K562 (cell line): Measurements from ENCODE around the gene CRIM1. TPM values are rescaled to one million over a fixed set of nuclear protein-coding genes. Genes with fewer than 3 reads are reported as not detected.

Experiments used
- ATAC-seq: fragments of 200-7000 bp; cut with Tn5 transposase; 3 replicates; pipeline ENCODE4 v1.9.1; 2020; ENCODE audit warnings: moderate library complexity
- BruUV-seq: library from RNA; stranded (reverse); fragments of 400-500 nt; replicated peaks from 2 replicates; lab custom pipeline; 2021; lab: Mats Ljungman, UMichigan
- CTCF ChIA-PET: fragments of 300-600 bp; formaldehyde crosslinking; extraction: SDS; loops from one replicate; lab custom pipeline; 2021; ENCODE audit warnings: low intra/inter-chr PET ratio; lab: Yijun Ruan, JAX
- POLR2A ChIA-PET: fragments of 300-600, 350-650 bp; sonication (Branson Sonifier 250); formaldehyde crosslinking; extraction: SDS; loops from one replicate; lab custom pipeline; 2021; ENCODE audit warnings: antibody characterized with exemption, inconsistent platforms; lab: Yijun Ruan, JAX
- DNase-seq, 4 experiments: peaks; one replicate each; pipeline versions ENCODE4 v3.0.0 to v3.0.0-alpha.2; 2011 to 2018; ENCODE audit warnings: low spot score in 3 of 4, mixed read lengths in 3 of 4; ENCODE audit errors: extremely low read depth in 1 of 4
- FAIRE-seq: peaks from 2 replicates; lab custom pipeline; 2011; peaks lifted over from hg19 to GRCh38; lab: Jason Lieb, UNC
- H2AFZ ChIP-seq: 2 replicates; pipeline ENCODE4 v1.6.0; 2011; ENCODE audit warnings: low read depth, low read length, control low read depth, inconsistent platforms
- H3K27ac ChIP-seq: fragments of 200-600 bp; 3 replicates; pipeline ENCODE4 v1.8.0; 2011; ENCODE audit warnings: low read depth, mild to moderate bottlenecking, control low read depth, inconsistent platforms, low read length, moderate library complexity, mixed read lengths; ENCODE audit errors: extremely low read depth
- H3K27me3 ChIP-seq, 2 experiments: fragments of 300-600 bp in 1 of 2; 2 replicates in 1 of 2; 3 replicates in 1 of 2; pipeline versions ENCODE4 v1.6.0 to v1.8.0; 2011; ENCODE audit warnings: inconsistent platforms in 2 of 2, low read length in 2 of 2, mild to moderate bottlenecking in 1 of 2, mixed read lengths in 1 of 2, moderate library complexity in 1 of 2; ENCODE audit not compliant: control insufficient read depth in 2 of 2, insufficient read depth in 2 of 2
- H3K36me3 ChIP-seq: fragments of 300-600 bp; 3 replicates; pipeline ENCODE4 v1.8.0; 2011; ENCODE audit warnings: mild to moderate bottlenecking, low read length, inconsistent platforms; ENCODE audit not compliant: control insufficient read depth, insufficient read depth
- H3K4me1 ChIP-seq, 2 experiments: fragments of 200-600 bp in 1 of 2; replicated peaks in 1 of 2; 2 replicates in 1 of 2; 3 replicates in 1 of 2; pipeline versions ENCODE4 v1.5.1 to v1.8.0; 2011; ENCODE audit warnings: inconsistent platforms in 2 of 2, low read length in 2 of 2, mild to moderate bottlenecking in 1 of 2, mixed read lengths in 1 of 2, moderate library complexity in 1 of 2; ENCODE audit not compliant: control insufficient read depth in 2 of 2, insufficient read depth in 2 of 2
- H3K4me2 ChIP-seq: 2 replicates; pipeline ENCODE4 v1.6.1; 2011; ENCODE audit warnings: low read length, control low read depth, inconsistent platforms, mixed read lengths; ENCODE audit not compliant: insufficient read depth
- H3K4me3 ChIP-seq: fragments of 200-600 bp; sonication (generic), shearing (Covaris generic); 2 replicates; pipeline ENCODE4 v1.5.1; 2016; ENCODE audit warnings: control low read depth, inconsistent platforms
- H3K79me2 ChIP-seq: fragments of 200-600 bp; 3 replicates; pipeline ENCODE4 v1.8.0; 2011; ENCODE audit warnings: low read length, inconsistent platforms; ENCODE audit not compliant: control insufficient read depth, insufficient read depth
- H3K9ac ChIP-seq, 2 experiments: 2 replicates each; pipeline versions ENCODE4 v1.6.0 to v1.6.1; 2011; ENCODE audit warnings: low read depth in 2 of 2, low read length in 2 of 2, control low read depth in 1 of 2, inconsistent platforms in 1 of 2, mild to moderate bottlenecking in 1 of 2, mixed read lengths in 1 of 2; ENCODE audit not compliant: insufficient read depth in 1 of 2
- H3K9me1 ChIP-seq: one replicate; pipeline ENCODE4 v1.6.0; 2011; ENCODE audit warnings: inconsistent platforms, mild to moderate bottlenecking, low read length, moderate library complexity; ENCODE audit not compliant: control insufficient read depth, insufficient read depth
- H3K9me3 ChIP-seq: replicated peaks from 2 replicates; pipeline ENCODE4 v1.5.1; 2011; ENCODE audit warnings: low read depth, low read length, inconsistent platforms; ENCODE audit not compliant: control insufficient read depth, insufficient read depth
- H4K20me1 ChIP-seq: replicated peaks from 2 replicates; pipeline ENCODE4 v1.6.1; 2011; ENCODE audit warnings: low read length, inconsistent platforms, mixed read lengths; ENCODE audit not compliant: control insufficient read depth, insufficient read depth
- BHLHE40 ChIP-seq: IDR thresholded peaks from 2 replicates; pipeline ENCODE4 v1.6.1; 2011; ENCODE audit warnings: low read length, improper control_type of control experiment
- CHD2 ChIP-seq: IDR thresholded peaks from 2 replicates; pipeline ENCODE4 v1.6.1; 2011; ENCODE audit warnings: low read depth, low read length
- CREB1 ChIP-seq, 2 experiments: sonication (generic) in 1 of 2; formaldehyde crosslinking in 1 of 2; IDR thresholded peaks; 2 replicates each; pipeline versions ENCODE4 v1.6.1 to v1.8.0; 2012 to 2022; ENCODE audit warnings: inconsistent platforms in 1 of 2, mild to moderate bottlenecking in 1 of 2, missing genetic modification reagents in 1 of 2, moderate library complexity in 1 of 2
- KDM2B ChIP-seq: fragments of 250-450 bp; sonication (Bioruptor Pico); IDR thresholded peaks from 2 replicates; pipeline ENCODE4 v1.8.0; 2021; ENCODE audit warnings: mild to moderate bottlenecking, moderate library complexity
- MITF ChIP-seq: IDR thresholded peaks from 2 replicates; pipeline ENCODE4 v1.6.1; 2014; ENCODE audit warnings: antibody characterized with exemption
- OTX1 ChIP-seq: fragments of 450-650 bp; formaldehyde crosslinking; IDR thresholded peaks from 2 replicates; pipeline ENCODE4 v1.4.0; 2022; ENCODE audit warnings: mild to moderate bottlenecking
- POLR2G ChIP-seq: fragments of 200-400 bp; formaldehyde crosslinking; IDR thresholded peaks from 2 replicates; pipeline ENCODE4 v1.6.1; 2017; ENCODE audit warnings: low read depth, mild to moderate bottlenecking, antibody characterized with exemption, low read length, moderate library complexity
- SRF ChIP-seq, 2 experiments: fragments of 250-450, 450-650 bp in 1 of 2; sonication (Bioruptor Pico) in 1 of 2; sonication (generic) in 1 of 2; formaldehyde crosslinking; IDR thresholded peaks; 2 replicates each; pipeline versions ENCODE4 v1.5.0 to v1.5.1; 2020 to 2022; ENCODE audit warnings: mild to moderate bottlenecking in 1 of 2, missing genetic modification reagents in 1 of 2
- TBL1XR1 ChIP-seq, 2 experiments: IDR thresholded peaks; 2 replicates each; pipeline ENCODE4 v1.6.1; 2012; ENCODE audit warnings: improper control_type of control experiment in 2 of 2, low read length in 2 of 2, mild to moderate bottlenecking in 1 of 2
- ZEB2 ChIP-seq: fragments of 450-650 bp; IDR thresholded peaks from 2 replicates; pipeline ENCODE4 v1.6.1; 2016
- ZNF263 ChIP-seq: sonication (generic); formaldehyde crosslinking; IDR thresholded peaks from 2 replicates; pipeline ENCODE4 v1.8.0; 2022; ENCODE audit warnings: mild to moderate bottlenecking, missing genetic modification reagents, borderline replicate concordance
- ZNF766 ChIP-seq: fragments of 200-800 bp; sonication (Bioruptor generic); conservative IDR thresholded peaks from 2 replicates; pipeline ENCODE4 v1.6.1; 2016; ENCODE audit warnings: missing genetic modification characterization, missing compliant biosample characterization
- WGBS: fragments of 100-300 bp; shearing (Covaris generic); methylation state at CpG from one replicate; pipeline ENCODE4 v1.1.6; 2016; ENCODE audit warnings: low coverage, mixed read lengths; ENCODE audit not compliant: insufficient coverage; ENCODE audit errors: missing lambda C conversion rate; 5-methylcytosine and 5-hydroxymethylcytosine counted together
- in situ Hi-C: fragments of 300-500 bp; cut with MboI; formaldehyde crosslinking; loops from 4 replicates; pipeline ENCODE4 v1.15.0; 2018; ENCODE audit warnings: inconsistent platforms, mixed read lengths
- intact Hi-C: fragments of 100-400 bp; cut with micrococcal nuclease; formaldehyde crosslinking; loops from 2 replicates; pipeline ENCODE4 v1.14.2; 2022
- polyA plus RNA-seq, 8 experiments: library from polyadenylated mRNA; depleted of rRNA in 4 of 8; stranded (reverse) in 5 of 8; unstranded in 3 of 8; fragments of >200 nt; fragmentation: Nextera tagmentation in 2 of 8; fragmentation: Illumina TruSeq in 1 of 8; extraction: Ambion mirVana in 2 of 8; extraction: Trizol in 1 of 8; gene quantifications; 2 replicates each; pipeline versions ENCODE4 v1.2.1 to v1.2.3, GENCODE V29; 2011 to 2014; ENCODE audit warnings: inconsistent platforms in 1 of 8, missing spikeins in 1 of 8
- total RNA-seq, 7 experiments: library from RNA; depleted of rRNA in 6 of 7; stranded (reverse); fragments of >200 nt in 6 of 7; fragmentation: Illumina TruSeq in 2 of 7; extraction: Trizol in 2 of 7; gene quantifications; 2 replicates each; pipeline versions ENCODE4 v1.2.1 to v1.2.3, GENCODE V29; 2011 to 2021; ENCODE audit warnings: low replicate concordance in 1 of 7
- TF ChIP-seq, protein P1 (sequence below): fragments of 250-450 bp; sonication (Bioruptor Pico); IDR thresholded peaks from 2 replicates; pipeline ENCODE4 v1.4.0; 2020
- TF ChIP-seq, protein P2 (sequence below), 2 experiments: fragments of 250-450 bp in 1 of 2; fragments of 450-650 bp in 1 of 2; sonication (Bioruptor Pico) in 1 of 2; IDR thresholded peaks; 2 replicates each; pipeline versions ENCODE4 v1.6.1 to v1.8.0; 2016 to 2021; ENCODE audit warnings: mild to moderate bottlenecking in 2 of 2, moderate library complexity in 2 of 2, missing compliant biosample characterization in 1 of 2, missing genetic modification characterization in 1 of 2

CRIM1 gene
- total and polyA plus RNA-seq, 9 of the 15 experiments (the other 6 are each of a cell fraction or from before 2014, with no cell fraction given) = 0.01 to 0.36 (median 0.06) TPM; not detected in 1

- FAIRE-seq = no peak
- BruUV-seq = no TSS peak
- H3K27ac ChIP-seq = no peak overlapping the region
- TF ChIP-seq, protein P1, sequence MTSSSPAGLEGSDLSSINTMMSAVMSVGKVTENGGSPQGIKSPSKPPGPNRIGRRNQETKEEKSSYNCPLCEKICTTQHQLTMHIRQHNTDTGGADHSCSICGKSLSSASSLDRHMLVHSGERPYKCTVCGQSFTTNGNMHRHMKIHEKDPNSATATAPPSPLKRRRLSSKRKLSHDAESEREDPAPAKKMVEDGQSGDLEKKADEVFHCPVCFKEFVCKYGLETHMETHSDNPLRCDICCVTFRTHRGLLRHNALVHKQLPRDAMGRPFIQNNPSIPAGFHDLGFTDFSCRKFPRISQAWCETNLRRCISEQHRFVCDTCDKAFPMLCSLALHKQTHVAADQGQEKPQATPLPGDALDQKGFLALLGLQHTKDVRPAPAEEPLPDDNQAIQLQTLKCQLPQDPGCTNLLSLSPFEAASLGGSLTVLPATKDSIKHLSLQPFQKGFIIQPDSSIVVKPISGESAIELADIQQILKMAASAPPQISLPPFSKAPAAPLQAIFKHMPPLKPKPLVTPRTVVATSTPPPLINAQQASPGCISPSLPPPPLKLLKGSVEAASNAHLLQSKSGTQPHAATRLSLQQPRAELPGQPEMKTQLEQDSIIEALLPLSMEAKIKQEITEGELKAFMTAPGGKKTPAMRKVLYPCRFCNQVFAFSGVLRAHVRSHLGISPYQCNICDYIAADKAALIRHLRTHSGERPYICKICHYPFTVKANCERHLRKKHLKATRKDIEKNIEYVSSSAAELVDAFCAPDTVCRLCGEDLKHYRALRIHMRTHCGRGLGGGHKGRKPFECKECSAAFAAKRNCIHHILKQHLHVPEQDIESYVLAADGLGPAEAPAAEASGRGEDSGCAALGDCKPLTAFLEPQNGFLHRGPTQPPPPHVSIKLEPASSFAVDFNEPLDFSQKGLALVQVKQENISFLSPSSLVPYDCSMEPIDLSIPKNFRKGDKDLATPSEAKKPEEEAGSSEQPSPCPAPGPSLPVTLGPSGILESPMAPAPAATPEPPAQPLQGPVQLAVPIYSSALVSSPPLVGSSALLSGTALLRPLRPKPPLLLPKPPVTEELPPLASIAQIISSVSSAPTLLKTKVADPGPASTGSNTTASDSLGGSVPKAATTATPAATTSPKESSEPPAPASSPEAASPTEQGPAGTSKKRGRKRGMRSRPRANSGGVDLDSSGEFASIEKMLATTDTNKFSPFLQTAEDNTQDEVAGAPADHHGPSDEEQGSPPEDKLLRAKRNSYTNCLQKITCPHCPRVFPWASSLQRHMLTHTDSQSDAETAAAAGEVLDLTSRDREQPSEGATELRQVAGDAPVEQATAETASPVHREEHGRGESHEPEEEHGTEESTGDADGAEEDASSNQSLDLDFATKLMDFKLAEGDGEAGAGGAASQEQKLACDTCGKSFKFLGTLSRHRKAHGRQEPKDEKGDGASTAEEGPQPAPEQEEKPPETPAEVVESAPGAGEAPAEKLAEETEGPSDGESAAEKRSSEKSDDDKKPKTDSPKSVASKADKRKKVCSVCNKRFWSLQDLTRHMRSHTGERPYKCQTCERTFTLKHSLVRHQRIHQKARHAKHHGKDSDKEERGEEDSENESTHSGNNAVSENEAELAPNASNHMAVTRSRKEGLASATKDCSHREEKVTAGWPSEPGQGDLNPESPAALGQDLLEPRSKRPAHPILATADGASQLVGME = no peak
- TF ChIP-seq CREB1 (IDR thresholded peaks at IDR 0.05) (no peak), CREB1 (CRISPR knock-in tag; IDR thresholded peaks at IDR 0.05) (no peak), MITF (no peak), ZEB2 (no peak), TBL1XR1 (IDR thresholded peaks at IDR 0.05; ENCODE audit: low read length in 2 of 2) (no peak), ZNF766 (CRISPR knock-in tag) (no peak), CHD2 (no peak), BHLHE40 (no peak), OTX1 (CRISPR knock-in tag) (no peak), POLR2G (no peak), SRF (CRISPR knock-in tag; IDR thresholded peaks at IDR 0.05) (no peak), KDM2B (no peak), ZNF263 (CRISPR knock-in tag) (no peak)
- TF ChIP-seq, protein P2, sequence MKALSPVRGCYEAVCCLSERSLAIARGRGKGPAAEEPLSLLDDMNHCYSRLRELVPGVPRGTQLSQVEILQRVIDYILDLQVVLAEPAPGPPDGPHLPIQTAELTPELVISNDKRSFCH (CRISPR knock-in tag; IDR thresholded peaks at IDR 0.05) = no peak
- TF ChIP-seq, protein P2 (tag; IDR thresholded peaks at IDR 0.05) = no peak
Measured at GRCh38 chr2:36541891-36542595, 186.5 kb downstream of the CRIM1 start.

More at GRCh38 chr2:36541891-36542595, 186.5 kb downstream of the CRIM1 start:
- intact Hi-C loops = no loop called here
- Histone ChIP-seq H3K36me3 (no peaks in the 10 kb centered on the region), H2AFZ (no peak overlapping the region), H3K9me3 (no peaks in the 10 kb centered on the region), H3K4me3 (no peak overlapping the region), H4K20me1 (no peaks in the 10 kb centered on the region), H3K9me1 (no peaks in the 10 kb centered on the region), H3K4me2 (no peak overlapping the region), H3K9ac (no peak overlapping the region), H3K4me1 (peaks cover 7 to 10% of the 10 kb centered on the region in 2 experiments; a peak in 3 of 5 replicates), H3K79me2 (no peaks in the 10 kb centered on the region), H3K27me3 (peaks cover 0 to 4% of the 10 kb centered on the region in 2 experiments; a peak in 1 of 5 replicates)
- no peak; the same call in 1 of the 3 replicates for ATAC-seq
- CTCF ChIA-PET = no interaction called here
- 37% methylated on average over 4 of the region's 4 CpGs for WGBS
- peak in 1 of 4 experiments; percentile 12 for DNase-seq
- POLR2A ChIA-PET = interaction anchor here (0.7 to 0.9 kb wide), 2 partner anchors 21 to 477 kb away, joined by 3 read pairs; no protein-coding TSS in a partner anchor
- in situ Hi-C loops = no loop called here
